H9 (cell line): Measurements from ENCODE around the gene ADGB. TPM values are rescaled to one million over a fixed set of nuclear protein-coding genes. Genes with fewer than 3 reads are reported as not detected.

Experiments used
- DNase-seq: peaks from one replicate; pipeline ENCODE4 v3.0.0-alpha.2; 2017
- H2AFZ ChIP-seq: one replicate; pipeline ENCODE4 v1.6.1; 2013; ENCODE audit warnings: mild to moderate bottlenecking, low read length, control low read depth, moderate library complexity
- H2AK5ac ChIP-seq: 2 replicates; pipeline ENCODE4 v1.6.1; 2013; ENCODE audit warnings: low read length, control low read depth, mixed read lengths; ENCODE audit not compliant: insufficient read length
- H2BK120ac ChIP-seq: one replicate; pipeline ENCODE4 v1.6.1; 2013; ENCODE audit warnings: low read depth, mild to moderate bottlenecking, low read length, control low read depth, inconsistent platforms; ENCODE audit not compliant: poor library complexity, severe bottlenecking
- H2BK12ac ChIP-seq: 2 replicates; pipeline ENCODE4 v1.6.1; 2013; ENCODE audit warnings: low read length, control low read depth, mixed read lengths, low read depth; ENCODE audit not compliant: insufficient read length
- H2BK15ac ChIP-seq: 2 replicates; pipeline ENCODE4 v1.6.1; 2013; ENCODE audit warnings: low read depth, low read length, control low read depth
- H2BK20ac ChIP-seq: one replicate; pipeline ENCODE4 v1.6.1; 2013; ENCODE audit warnings: low read depth, mild to moderate bottlenecking, low read length, control low read depth, inconsistent platforms; ENCODE audit not compliant: poor library complexity, severe bottlenecking
- H2BK5ac ChIP-seq: 2 replicates; pipeline ENCODE4 v1.6.1; 2013; ENCODE audit warnings: low read length, control low read depth, mixed read lengths; ENCODE audit not compliant: insufficient read length
- H3K14ac ChIP-seq: 2 replicates; pipeline ENCODE4 v1.6.1; 2013; ENCODE audit warnings: low read length, control low read depth; ENCODE audit not compliant: insufficient read depth
- H3K18ac ChIP-seq: 2 replicates; pipeline ENCODE4 v1.6.1; 2013; ENCODE audit warnings: low read depth, mild to moderate bottlenecking, mixed read lengths, low read length, control low read depth; ENCODE audit not compliant: insufficient read length
- H3K23ac ChIP-seq: 2 replicates; pipeline ENCODE4 v1.6.1; 2013; ENCODE audit warnings: low read length, control low read depth, mixed read lengths, low read depth; ENCODE audit not compliant: insufficient read length
- H3K23me2 ChIP-seq: 2 replicates; pipeline ENCODE4 v1.6.1; 2013; ENCODE audit warnings: low read depth, mild to moderate bottlenecking, mixed read lengths, low read length, control low read depth; ENCODE audit not compliant: insufficient read length, poor library complexity, severe bottlenecking
- H3K27ac ChIP-seq: 2 replicates; pipeline ENCODE4 v1.5.1; 2013; ENCODE audit warnings: low read length, control low read depth, mixed read lengths, low read depth; ENCODE audit not compliant: insufficient read length
- H3K27me3 ChIP-seq: 2 replicates; pipeline ENCODE4 v1.6.1; 2013; ENCODE audit warnings: low read length, control low read depth, inconsistent platforms; ENCODE audit not compliant: insufficient read depth
- H3K4ac ChIP-seq: 2 replicates; pipeline ENCODE4 v1.6.1; 2013; ENCODE audit warnings: low read depth, mild to moderate bottlenecking, control low read depth, inconsistent platforms, low read length, moderate library complexity
- H3K4me1 ChIP-seq: 2 replicates; pipeline ENCODE4 v1.6.1; 2013; ENCODE audit warnings: low read length, control low read depth, inconsistent platforms; ENCODE audit not compliant: insufficient read depth
- H3K4me2 ChIP-seq: 2 replicates; pipeline ENCODE4 v1.6.1; 2013; ENCODE audit warnings: low read length, control low read depth, mixed read lengths; ENCODE audit not compliant: insufficient read length, insufficient read depth
- H3K56ac ChIP-seq: 2 replicates; pipeline ENCODE4 v1.6.1; 2013; ENCODE audit warnings: low read depth, mild to moderate bottlenecking, mixed read lengths, low read length, control low read depth; ENCODE audit not compliant: insufficient read length
- H3K79me1 ChIP-seq: 2 replicates; pipeline ENCODE4 v1.6.1; 2013; ENCODE audit warnings: low read depth, mild to moderate bottlenecking, moderate library complexity, low read length, control low read depth, inconsistent platforms; ENCODE audit not compliant: insufficient read depth, poor library complexity, severe bottlenecking
- H3K79me2 ChIP-seq: 2 replicates; pipeline ENCODE4 v1.6.1; 2013; ENCODE audit warnings: low read length, control low read depth, inconsistent platforms; ENCODE audit not compliant: insufficient read depth
- H3K9ac ChIP-seq: 2 replicates; pipeline ENCODE4 v1.6.1; 2013; ENCODE audit warnings: low read length, control low read depth, mixed read lengths; ENCODE audit not compliant: insufficient read length; ENCODE audit errors: extremely low read depth
- H3K9me3 ChIP-seq: one replicate; pipeline ENCODE4 v1.6.1; 2013; ENCODE audit warnings: low read depth, low read length, inconsistent platforms; ENCODE audit not compliant: control insufficient read depth
- H3T11ph ChIP-seq: one replicate; pipeline ENCODE4 v1.6.1; 2013; ENCODE audit warnings: mild to moderate bottlenecking, low read length, control low read depth, inconsistent platforms
- H4K20me1 ChIP-seq: one replicate; pipeline ENCODE4 v1.6.1; 2013; ENCODE audit not compliant: control insufficient read depth, insufficient read length, insufficient read depth
- H4K5ac ChIP-seq: 2 replicates; pipeline ENCODE4 v1.6.1; 2013; ENCODE audit warnings: low read depth, mild to moderate bottlenecking, mixed read lengths, low read length, control low read depth; ENCODE audit not compliant: insufficient read length
- H4K8ac ChIP-seq: replicated peaks from 2 replicates; pipeline ENCODE4 v1.6.1; 2013; ENCODE audit warnings: low read length, control low read depth, mixed read lengths, low read depth; ENCODE audit not compliant: insufficient read length
- H4K91ac ChIP-seq: 2 replicates; pipeline ENCODE4 v1.6.1; 2013; ENCODE audit warnings: low read depth, mild to moderate bottlenecking, moderate library complexity, mixed read lengths, low read length, control low read depth; ENCODE audit not compliant: insufficient read length
- H3K27ac Mint-ChIP-seq, 3 experiments: 2 replicates in 2 of 3; 3 replicates in 1 of 3; pipeline ENCODE4 v1.8.0; 2020 to 2021; ENCODE audit warnings: mixed read lengths in 3 of 3, mild to moderate bottlenecking in 1 of 3, moderate library complexity in 1 of 3
- H3K27me3 Mint-ChIP-seq: 2 replicates; pipeline ENCODE4 v1.8.0; 2021; ENCODE audit warnings: low read depth, mild to moderate bottlenecking, moderate library complexity, mixed read lengths
- H3K36me3 Mint-ChIP-seq, 3 experiments: 2 replicates in 2 of 3; 3 replicates in 1 of 3; pipeline ENCODE4 v1.8.0; 2020 to 2021; ENCODE audit warnings: low read depth in 3 of 3, mixed read lengths in 3 of 3; ENCODE audit not compliant: insufficient read depth in 1 of 3
- H3K4me1 Mint-ChIP-seq, 2 experiments: 2 replicates each; pipeline ENCODE4 v1.8.0; 2020; ENCODE audit warnings: mixed read lengths in 2 of 2
- H3K4me3 Mint-ChIP-seq, 2 experiments: 2 replicates in 1 of 2; 3 replicates in 1 of 2; pipeline ENCODE4 v1.8.0; 2020 to 2021; ENCODE audit warnings: mild to moderate bottlenecking in 2 of 2, mixed read lengths in 2 of 2, moderate library complexity in 1 of 2
- H3K9me3 Mint-ChIP-seq, 2 experiments: 2 replicates in 1 of 2; 3 replicates in 1 of 2; pipeline ENCODE4 v1.8.0; 2020; ENCODE audit warnings: mild to moderate bottlenecking in 2 of 2, mixed read lengths in 2 of 2, moderate library complexity in 1 of 2
- WGBS: extraction: QIAGEN DNeasy Blood & Tissue Kit; methylation state at CpG from one replicate; pipeline ENCODE4 v1.1.7; 2013; ENCODE audit warnings: missing lambda C conversion rate, low lambda C conversion rate, mixed read lengths; ENCODE audit not compliant: insufficient read length; ENCODE audit errors: extremely low coverage; 5-methylcytosine and 5-hydroxymethylcytosine counted together
- total RNA-seq: library from RNA; stranded (reverse); gene quantifications from 2 replicates; pipeline ENCODE4 v1.2.1, GENCODE V29; 2021
- TF ChIP-seq, protein P1 (sequence below): fragments of 200-600 bp; sonication (generic); conservative IDR thresholded peaks from 3 replicates; pipeline ENCODE4 v1.8.0; 2021; ENCODE audit warnings: antibody characterized with exemption, mild to moderate bottlenecking

The ADGB gene
- total RNA-seq, 1 experiment from 2014 or later = not detected

DNA sequence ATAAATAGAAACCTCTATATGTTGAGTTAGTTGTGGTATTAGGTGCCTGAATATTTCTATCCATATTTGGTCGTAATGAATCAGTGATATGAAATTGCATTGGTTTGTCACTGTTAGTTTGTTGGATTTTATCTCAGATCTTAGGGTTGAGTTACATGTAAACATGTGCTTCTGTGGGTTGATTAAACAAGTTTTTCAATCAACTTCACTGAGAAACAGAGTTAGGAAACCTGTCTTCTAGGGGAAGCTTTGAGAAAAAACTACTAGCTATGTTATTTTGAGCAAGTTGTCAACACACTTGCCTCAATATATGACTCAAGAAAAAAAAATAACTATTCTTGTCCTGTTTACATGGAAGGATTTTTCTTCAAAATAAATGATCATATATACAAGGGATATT is 14.8 kb upstream of the ADGB start:
- H3K27ac ChIP-seq = no peak overlapping the region
- no peak overlapping the region for H2BK120ac ChIP-seq
- H4K91ac ChIP-seq = no peak overlapping the region
- H3K4me3 Mint-ChIP-seq = no peak overlapping the region
- H2BK20ac ChIP-seq = no peak overlapping the region
- no peak for DNase-seq
- H3K79me2 ChIP-seq = no peaks in the 10 kb centered on the region
- H3K79me1 ChIP-seq = no peaks in the 10 kb centered on the region
- no peaks in the 10 kb centered on the region for H3K9me3 Mint-ChIP-seq
- no peak overlapping the region for H4K5ac ChIP-seq
- H3K4me2 ChIP-seq = no peak overlapping the region
- no peak overlapping the region for H3K27ac Mint-ChIP-seq
- H3K27me3 Mint-ChIP-seq = no peaks in the 10 kb centered on the region
- H3K23ac ChIP-seq = no peak overlapping the region
- no peaks in the 10 kb centered on the region for H3K23me2 ChIP-seq
- H3K9me3 ChIP-seq = no peaks in the 10 kb centered on the region
- H2AK5ac ChIP-seq = no peak overlapping the region
- no peaks in the 10 kb centered on the region for H3K4me1 ChIP-seq
- no peaks in the 10 kb centered on the region for H3K27me3 ChIP-seq
- WGBS = no CpG with 5 or more reads among the region's 1 CpG
- no peaks in the 10 kb centered on the region for H3K4me1 Mint-ChIP-seq
- no peak overlapping the region for H2BK12ac ChIP-seq
- H3K36me3 Mint-ChIP-seq = no peaks in the 10 kb centered on the region
- no peak overlapping the region for H2BK15ac ChIP-seq
- no peak overlapping the region for H3K9ac ChIP-seq
- H2AFZ ChIP-seq = no peak overlapping the region
- H2BK5ac ChIP-seq = no peak overlapping the region
- no peak overlapping the region for H3T11ph ChIP-seq
- H4K8ac ChIP-seq = no peak overlapping the region
- H4K20me1 ChIP-seq = no peaks in the 10 kb centered on the region
- H3K56ac ChIP-seq = no peak overlapping the region
- no peak overlapping the region for H3K4ac ChIP-seq
- no peak overlapping the region for H3K14ac ChIP-seq
- H3K18ac ChIP-seq = no peak overlapping the region
- TF ChIP-seq, protein P1, sequence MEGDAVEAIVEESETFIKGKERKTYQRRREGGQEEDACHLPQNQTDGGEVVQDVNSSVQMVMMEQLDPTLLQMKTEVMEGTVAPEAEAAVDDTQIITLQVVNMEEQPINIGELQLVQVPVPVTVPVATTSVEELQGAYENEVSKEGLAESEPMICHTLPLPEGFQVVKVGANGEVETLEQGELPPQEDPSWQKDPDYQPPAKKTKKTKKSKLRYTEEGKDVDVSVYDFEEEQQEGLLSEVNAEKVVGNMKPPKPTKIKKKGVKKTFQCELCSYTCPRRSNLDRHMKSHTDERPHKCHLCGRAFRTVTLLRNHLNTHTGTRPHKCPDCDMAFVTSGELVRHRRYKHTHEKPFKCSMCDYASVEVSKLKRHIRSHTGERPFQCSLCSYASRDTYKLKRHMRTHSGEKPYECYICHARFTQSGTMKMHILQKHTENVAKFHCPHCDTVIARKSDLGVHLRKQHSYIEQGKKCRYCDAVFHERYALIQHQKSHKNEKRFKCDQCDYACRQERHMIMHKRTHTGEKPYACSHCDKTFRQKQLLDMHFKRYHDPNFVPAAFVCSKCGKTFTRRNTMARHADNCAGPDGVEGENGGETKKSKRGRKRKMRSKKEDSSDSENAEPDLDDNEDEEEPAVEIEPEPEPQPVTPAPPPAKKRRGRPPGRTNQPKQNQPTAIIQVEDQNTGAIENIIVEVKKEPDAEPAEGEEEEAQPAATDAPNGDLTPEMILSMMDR = no peak
